ENCODE measurements around the gene ASCL5.

The ASCL5 gene

DNA sequence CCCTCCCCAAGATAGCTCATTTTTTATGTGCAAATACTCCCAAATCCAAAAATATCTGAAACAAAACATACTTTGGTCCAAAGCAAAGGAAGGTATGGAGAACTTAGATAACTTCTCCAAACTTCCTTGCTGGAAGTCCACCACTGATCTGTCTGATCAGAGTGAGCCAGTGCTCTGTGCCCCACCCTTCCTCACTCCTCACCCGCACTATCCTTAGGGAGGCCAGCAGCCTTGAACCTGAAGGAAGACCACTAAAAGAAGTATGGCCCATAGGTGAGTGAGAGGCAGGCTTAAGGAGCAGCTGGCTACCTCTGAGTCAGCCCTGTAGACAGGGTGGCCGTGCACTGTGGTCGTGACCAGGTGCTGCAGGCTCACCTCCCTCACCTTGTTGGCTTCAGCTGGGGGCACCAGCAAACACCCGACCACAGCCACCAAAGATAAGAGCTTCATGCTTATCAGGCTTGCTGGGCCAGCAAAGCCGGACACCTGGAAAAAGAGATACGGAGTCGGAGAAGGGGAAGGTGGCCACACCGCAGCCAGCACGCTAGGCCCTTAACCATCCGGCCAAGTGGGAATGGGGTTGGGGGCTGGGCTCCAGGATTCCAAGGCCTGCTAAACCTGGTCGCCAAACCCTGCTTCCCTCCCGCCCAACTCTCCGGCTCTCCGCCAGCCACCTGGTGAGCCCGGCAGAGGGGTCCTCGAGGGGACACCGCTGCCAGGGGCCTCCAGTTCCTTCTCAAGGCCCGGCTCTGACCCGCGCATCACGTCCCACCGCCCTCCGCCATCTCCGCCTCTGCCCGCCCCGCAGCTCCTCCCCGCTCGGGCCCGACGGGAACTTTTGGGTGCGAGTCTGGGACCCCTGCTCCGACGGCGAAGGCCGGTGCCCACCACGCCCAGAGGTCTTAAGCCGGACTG, 26.7 kb upstream of the ASCL5 start:
- DNase-seq: peak in 1 of 4 experiments; percentile 61

DNA sequence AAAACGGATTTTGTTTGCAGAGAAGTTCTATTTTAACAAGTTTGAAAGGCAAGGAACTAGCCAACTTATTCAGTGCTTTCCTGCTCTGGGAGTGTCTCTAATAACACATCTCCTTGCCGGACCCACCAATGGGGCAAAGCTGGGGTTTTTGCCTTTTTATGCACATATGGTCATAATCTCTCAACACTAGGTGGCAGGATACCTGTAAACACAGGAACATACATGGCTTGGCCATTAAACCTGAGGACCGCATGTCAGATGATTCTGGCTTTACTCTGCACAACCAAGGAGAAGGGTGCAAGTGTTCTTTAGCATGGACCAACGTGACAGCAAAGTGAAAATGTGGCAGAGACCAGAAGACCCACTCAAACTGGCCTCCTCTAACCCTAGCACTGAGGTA, 22.4 kb upstream of the ASCL5 start:
- DNase-seq: peak in 3 of 4 experiments; percentile 24 to 39 (median 30)

DNA sequence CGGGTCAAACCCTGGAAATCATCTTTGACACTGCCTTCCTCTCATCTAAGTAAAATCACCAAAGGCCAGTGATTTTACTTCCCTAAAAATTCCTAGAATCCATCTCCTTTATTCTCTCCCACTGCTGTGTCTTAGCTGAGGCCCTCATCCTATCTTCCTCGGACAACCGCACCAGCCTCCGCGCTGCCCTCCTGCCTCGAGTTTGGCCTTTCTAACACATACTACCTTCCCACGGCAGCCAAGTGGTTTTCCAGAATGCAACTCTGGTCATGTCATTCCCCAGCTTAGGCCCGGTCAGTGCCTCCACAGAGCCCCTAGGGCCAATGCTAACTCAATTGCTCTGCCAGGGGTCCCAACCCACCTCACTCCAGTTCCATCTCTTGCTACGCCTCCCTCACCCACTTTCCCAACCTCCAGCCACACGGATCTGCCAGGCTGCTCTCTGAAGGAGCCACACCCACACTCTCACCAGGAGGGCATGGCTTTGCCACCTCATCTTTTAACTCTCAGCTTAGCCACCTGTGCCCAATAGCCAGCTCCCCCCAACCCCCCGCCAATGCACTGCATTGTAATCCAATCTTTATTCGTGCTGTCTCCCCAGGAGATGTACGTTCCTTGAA, 20.5 kb upstream of the ASCL5 start:
- DNase-seq: no peak

DNA sequence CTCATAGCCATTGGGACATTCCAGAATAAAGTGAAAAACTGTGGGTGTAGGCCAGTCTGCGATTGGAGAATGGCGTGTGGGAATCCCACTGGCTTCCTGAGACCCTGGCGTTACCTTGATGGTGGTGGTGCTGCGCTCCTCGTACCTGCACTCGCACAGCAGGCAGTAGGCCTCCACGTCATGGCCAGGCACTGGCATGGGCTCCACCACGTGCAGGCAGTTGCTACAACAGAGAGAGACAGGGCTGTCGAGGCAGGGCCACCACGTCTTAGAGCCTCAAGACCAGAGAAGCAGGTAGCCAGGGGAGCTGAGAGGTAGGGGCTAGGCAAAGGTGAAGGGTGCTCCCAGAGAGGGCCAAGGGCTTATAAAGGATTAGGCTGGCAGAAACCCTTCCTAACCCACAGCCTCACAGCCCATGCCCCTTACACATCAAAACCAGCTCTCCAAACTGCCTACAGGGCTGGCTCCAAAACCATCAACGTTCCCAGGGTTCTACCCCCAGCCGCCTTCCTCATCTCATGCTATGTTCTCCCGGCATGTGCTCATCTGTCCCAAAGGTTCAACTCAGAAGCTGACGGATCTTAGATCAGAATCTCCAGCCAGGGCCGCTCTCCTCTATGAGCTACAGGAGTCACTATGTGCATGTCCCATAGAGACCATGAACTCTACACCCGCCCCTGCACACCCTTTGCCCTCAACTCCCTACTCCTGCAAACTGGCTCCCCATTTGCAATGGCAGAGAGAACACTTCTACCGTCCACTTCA, 19.8 kb upstream of the ASCL5 start:
- no peak for DNase-seq

DNA sequence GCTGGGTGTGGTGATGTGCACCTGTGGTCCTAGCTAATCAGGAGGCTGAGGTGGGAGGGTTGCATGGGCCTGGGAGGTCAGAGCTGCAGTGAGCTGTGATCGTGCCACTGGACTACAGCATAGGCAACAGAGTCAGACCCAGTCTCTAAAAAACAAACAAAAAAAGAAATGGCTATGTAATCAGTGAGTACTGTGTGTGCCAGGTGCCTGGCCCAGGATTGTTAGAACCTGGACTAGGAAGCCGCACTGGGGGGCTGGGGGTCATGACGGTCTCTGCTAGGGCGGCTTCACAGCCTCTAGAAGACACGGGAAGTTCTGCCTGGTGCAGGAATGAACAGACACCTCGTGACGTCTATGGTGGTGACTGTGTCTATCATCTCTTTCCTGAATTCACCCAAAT, 18.8 kb upstream of the ASCL5 start:
- DNase-seq: no peak

DNA sequence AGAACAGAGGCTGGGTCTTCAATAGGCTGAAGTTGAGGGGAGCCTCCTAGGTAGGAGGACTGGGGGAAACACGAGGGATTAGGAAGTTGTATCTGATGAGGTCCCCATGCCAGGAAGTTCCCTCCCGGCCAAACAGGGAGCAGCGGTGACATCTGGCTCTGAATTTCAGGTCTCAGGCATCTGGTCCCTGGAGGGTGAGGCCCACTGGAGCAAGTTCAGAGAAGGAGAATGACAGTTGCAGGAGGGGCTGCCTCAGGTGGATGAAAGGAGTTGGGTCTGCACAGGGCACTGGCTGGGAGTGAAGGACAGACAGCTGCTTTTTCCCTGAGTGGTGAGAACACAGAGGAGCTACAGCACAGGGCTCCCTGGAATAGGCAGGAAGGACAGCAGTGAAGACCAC, 18.1 kb upstream of the ASCL5 start:
- no peak for DNase-seq

DNA sequence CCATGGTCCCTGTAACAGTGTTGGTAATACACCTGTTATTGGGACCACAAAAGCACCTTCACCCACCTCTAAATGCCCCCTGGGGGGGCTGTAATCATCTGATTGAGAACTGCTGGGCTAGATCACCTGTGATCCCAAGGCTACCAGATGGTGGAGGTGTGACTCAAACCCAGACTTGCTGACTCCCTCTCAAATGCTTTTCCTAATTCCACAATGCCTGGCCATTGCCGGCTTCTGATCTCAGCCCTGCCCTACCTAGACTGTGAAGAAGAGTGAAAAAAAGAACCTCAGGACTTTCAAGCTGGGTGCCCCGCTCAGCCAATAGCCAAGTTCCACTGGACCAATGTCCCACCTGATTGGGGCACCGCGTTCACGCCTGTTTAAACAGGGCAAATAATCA, 17.7 kb upstream of the ASCL5 start:
- DNase-seq: no peak

DNA sequence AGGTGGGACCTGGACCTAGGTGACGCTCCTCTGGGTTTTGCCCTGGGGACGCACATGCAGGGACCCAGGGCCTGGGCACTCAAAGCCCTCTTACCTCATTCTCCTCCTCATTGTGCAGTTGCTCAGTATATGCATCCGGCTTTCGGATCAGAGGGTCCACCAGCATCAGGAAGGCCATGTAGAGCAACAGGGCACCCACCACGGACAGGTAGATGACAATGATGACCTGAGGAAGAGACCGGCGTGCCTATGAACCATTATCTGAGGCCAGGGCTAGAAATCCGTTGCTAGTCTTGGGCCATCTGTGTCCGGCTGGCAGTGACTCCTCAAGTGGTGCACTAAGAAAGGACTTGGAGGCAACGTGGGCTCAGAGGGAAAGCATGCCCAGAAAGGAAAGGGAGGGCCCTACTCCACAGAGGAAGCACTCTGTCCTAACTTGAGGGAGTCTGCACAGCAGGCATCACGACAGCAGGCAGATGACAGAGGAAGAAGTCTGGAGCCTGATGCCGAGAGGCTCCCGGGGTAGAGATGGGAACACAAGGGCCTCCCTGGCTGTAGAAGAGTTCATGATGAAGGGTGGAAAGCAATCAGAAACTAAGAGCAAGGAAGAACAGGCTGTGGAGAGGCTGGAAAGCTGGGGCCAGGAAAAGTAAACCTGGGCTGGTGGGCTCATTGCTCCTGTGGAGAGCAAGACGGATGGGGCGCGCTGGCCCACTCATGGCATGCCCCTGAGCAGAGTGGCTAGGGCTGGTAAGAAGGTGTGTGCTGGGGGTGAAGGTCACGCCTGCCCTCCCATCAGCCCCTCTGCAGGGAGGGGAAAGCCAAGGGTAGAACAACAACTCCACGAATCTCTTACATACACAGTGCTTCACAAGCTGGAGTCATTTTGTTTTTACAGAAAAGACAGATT, 17.0 kb upstream of the ASCL5 start:
- DNase-seq: no peak

DNA sequence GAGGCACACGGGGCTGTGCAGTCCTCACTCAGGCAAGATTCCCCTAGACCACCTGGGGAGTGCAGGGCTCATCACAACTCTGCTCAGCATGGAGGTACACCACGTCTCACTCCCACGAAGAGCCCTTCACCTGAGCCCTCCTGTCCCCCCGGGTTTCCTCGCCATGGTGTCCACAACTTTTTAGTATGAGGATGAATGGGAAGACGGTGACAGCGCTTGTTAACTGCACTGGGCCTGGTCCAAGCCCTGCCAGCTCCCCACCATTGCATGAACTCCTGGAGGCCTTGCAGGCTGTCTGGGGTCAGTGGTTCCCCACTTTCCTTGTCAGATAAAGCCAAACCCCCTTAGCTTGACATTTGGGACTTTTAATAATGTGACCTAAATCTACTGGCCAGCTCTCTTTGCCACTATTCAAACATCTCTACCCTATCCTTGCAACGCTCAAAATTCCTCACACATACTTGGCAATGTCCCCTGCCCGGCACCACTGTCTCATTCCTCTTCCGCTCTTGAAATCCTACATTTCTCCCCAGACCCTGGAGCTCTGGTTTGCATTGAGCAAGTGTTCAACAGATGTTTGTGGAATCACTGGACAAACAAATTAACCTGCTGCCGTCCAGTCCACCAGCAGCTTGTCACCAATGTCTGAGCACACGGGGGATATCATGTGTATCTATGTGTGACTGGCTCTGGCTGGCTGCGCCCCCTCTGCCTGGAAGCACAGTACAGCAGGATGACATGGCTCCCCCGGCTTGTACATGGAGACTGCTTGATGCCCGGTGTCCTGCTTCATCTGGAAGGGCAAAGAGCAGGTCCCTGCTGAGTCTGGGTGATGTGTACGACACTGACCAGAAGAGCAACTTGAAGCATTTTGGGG, 16.1 kb upstream of the ASCL5 start:
- DNase-seq: no peak

DNA sequence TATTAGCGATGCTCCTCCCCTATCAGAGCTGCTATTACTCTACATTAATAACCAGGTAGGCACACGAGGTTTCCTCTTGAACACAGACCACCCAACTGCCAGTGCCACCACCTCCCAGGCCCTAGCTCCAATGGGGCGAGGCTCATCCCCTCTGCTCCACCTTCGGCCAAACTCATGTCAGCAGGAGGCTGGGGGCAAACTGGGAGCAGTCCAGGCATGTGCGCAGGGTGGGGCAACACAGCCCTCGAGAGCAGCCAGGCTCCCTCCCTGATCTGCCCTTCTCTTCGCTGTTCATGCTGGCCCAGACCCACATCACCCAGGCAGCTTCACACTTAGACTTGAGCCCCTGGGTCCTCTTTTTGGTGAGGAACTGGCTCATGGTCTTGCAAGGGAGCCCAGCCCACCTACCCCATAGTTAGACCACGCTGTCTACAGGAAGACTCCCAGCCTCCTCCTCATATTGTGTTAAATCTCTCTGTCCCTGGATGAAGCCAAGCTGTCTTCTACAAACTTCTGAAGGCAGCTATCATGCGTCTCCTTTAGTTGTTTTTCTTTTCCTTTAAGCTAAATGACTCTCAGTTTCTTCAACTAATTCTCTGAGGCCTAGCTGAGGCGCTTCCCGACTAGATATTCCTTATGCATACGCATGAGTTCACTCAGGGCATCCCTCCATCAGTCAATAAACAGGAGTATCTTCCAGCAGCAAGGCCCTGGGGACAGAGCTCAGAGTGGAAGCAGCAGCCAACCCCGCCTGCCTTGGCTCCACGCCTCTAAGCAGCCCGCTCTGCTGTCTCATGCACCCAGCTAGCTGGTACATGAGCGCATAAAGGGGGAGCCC, 15.2 kb upstream of the ASCL5 start:
- DNase-seq: no peak

DNA sequence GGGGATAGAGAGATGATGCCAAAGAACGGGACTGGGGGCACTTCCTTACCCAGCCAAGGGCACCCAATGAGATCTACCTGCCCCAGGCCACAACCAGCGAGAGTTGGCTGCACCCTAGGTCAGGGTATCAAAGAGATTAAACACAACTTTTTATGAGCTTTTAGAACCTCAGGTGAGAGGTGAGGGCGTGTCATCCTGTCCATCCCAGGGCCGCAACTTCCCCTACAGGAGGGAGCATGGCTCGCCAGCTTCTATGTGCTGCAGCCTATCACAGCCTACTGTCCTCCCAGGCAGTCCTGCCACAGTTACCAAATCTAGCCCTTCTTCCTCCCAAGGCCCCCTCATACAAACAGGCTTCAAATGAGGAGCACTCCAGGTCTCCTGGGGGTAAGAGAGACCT, 14.4 kb upstream of the ASCL5 start:
- no peak for DNase-seq

DNA sequence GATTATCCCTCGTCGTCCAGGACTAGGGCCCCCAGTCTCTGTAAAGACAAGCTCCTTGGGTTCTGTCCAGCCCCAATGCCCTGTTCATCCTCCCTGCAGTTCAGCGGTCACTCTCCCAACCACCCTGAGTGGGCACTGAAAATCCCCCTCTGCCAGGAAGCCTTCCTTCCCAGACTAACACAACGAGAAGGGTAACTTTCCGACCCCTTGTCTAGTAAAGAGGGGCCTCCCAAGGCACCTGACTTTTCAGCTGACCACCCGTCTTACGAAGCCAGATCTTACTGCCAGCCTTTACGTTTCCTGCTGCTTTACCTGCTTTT, 13.9 kb upstream of the ASCL5 start:
- no peak for DNase-seq

DNA sequence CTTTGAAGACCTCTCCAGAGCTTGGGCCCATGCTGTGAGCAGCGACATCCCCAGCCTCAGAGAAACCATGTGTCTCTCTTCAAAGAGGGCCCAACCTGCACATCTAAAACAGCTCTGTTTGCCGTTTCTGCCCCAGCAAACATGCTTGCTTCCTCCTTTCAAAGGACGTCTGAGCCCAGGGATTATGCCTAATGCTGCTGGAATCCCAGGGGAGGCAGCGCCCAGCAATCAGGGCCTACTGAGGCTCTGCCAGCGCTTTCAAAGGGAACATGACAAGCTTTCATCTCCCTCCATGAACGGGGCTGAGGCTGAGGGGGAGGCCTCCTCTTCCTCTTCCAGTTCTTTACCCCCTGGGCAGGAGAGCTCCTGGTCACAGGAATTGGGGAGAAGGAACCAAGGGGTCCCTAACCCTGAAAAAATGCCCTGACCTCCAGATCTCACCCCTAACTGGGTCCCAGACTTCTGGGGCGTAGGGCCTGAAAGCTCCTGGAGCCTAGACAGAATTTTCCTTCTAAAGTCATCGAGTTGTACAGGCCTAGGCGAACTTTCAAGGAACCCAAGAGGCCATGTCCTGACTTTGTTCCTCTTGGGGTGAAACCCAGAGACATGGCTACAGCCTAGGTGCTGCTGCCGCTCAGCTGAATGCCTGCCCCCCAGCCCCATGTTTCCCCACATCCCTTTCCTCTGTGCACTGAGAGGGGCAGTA, 13.4 kb upstream of the ASCL5 start:
- no peak for DNase-seq

DNA sequence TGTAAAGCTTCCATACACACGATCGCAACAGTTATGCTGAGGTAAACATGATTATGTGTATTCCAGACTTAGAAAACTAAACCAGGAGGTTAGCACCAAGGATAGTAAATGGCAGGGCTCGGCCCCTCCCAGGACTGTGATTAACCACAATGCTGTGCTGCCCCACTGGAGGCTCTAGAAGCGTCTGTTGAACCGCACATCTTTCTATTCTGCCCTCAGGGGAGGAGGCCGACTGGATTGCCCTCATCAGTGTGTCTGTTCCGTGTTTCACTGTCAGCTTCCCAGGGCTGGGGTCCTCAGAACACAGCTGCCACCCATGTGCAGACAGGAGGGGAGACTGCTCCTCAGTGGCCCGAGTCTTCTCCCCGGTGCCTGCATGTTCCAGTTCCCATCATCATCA, 12.8 kb upstream of the ASCL5 start:
- no peak for DNase-seq

DNA sequence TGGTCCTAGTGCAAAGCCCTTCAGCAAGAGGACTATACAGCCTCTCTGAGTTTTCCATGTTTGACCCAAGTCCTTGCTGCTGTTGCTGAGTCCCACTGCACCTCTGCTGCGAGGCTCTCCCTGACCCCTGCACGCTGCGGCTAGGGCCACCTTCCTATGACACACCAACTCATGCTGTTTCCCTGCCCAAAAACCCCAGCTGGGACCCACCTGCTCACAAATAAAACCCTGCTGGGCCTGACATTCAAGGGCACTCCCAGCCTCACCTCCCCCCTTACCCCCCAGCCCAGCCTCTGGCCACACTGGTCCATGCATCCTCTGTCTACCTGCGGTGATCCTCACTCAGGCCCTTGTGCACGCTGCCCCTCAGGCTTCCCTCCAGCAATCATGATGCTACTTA, 12.3 kb upstream of the ASCL5 start:
- DNase-seq: no peak

DNA sequence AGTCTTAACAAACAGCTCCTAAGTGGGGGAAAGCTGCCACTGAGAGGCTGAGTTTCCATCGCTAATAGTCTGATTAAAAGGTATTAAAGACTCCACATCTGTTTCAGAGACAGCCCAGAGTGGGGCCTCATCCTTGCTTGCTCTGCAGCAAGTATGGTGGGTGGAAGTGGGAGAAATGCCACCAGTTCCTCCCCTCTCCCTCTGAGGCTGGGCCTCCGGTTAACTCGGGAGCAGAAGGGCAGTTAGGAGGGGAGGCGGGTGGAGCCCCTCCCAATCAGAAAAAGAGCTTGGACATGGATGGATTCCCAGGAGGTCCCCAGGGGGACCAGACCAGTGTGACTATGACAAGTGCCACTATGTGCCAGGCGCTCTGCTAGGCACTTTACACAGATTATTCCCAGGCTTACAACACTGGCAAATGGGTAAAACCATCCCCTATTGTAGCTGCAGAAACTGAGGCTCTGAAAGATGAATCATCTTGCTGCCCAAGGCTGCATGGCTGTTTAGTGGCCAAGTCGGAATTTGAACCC, 11.4 kb upstream of the ASCL5 start:
- DNase-seq: no peak

DNA sequence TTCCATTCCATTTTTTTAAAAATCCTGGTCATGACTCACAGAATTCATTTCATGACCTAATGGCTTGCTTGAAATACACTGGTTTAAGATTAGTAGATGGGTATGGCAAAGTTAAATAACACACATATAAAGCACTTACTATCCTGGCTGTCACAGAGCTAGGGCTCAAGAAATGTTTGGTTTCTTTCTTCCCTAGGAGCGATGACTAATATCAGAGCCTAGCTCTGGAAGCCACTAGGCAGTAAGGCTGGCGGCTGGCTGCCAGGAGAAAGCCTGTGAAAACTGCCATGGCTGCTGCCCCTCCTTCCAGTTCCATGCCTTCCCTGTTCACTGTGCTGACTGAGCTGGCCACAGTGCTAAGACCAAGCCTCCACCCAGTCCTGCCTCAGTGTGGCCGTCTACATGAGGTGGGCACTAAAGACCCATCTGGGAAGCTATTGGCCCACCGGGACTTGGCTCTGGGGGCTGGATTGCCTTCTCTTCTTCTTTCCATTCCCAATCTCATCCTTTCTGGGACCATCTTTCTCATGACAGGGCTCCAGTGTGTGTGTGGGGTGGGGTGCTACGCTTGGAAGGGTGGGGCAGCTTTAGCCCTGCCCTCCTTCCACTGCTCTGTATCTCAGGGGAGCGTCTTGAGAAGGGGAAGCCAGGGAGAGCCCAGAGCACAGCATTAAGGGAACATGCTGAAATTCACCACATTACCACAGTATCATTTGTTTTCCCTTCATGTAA, 10.8 kb upstream of the ASCL5 start:
- no peak for DNase-seq

DNA sequence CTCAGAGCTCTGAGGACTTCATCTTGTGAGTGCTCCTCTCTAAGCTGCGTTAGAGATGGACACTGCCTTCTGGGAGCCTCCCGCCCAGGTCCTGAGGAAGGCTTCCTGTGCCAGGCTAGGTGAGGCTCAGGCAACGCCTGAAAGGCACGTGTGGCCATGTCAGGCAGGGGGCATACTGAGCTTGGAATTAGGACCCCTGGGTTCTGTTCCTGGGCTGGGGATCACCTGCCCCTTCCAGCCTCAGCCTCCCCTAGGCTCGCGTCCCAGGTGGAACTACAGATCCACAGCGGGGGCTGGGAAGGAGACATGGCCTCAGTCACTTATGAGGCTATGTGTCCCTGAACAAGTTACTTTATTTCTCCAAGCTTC, 10.0 kb upstream of the ASCL5 start:
- no peak for DNase-seq

Data from suppressor macrophage (primary cell).